Panc1 (cell line): ENCODE results near the gene EWSR1. TPM values are rescaled to one million over a fixed set of nuclear protein-coding genes. Genes with fewer than 3 reads are reported as not detected.

Experiments
- ATAC-seq: fragments of 200-7000 bp; cut with Tn5 transposase; 2 replicates; pipeline ENCODE4 v1.9.1; 2020; ENCODE audit warnings: mild to moderate bottlenecking, moderate library complexity
- BruUV-seq: library from RNA; stranded (reverse); fragments of 400-500 nt; replicated peaks from 2 replicates; lab custom pipeline; 2021; lab: Mats Ljungman, UMichigan
- CTCF ChIA-PET: fragments of 300-600 bp; sonication (Branson Sonifier 250); formaldehyde crosslinking; loops from one replicate; lab custom pipeline; 2022; ENCODE audit warnings: antibody characterized with exemption; lab: Charles Lee
- POLR2A ChIA-PET: fragments of 300-600 bp; sonication (Branson Sonifier 250); formaldehyde crosslinking; loops from one replicate; lab custom pipeline; 2022; ENCODE audit warnings: antibody characterized with exemption; lab: Charles Lee
- DNase-seq: peaks from one replicate; pipeline ENCODE4 v3.0.0-alpha.2; 2010; ENCODE audit warnings: low read depth, low spot score
- H3K27ac ChIP-seq: 2 replicates; pipeline ENCODE4 v1.5.1; 2011; ENCODE audit warnings: mild to moderate bottlenecking, low read length, inconsistent platforms
- H3K27me3 ChIP-seq: fragments of 200-500 bp; sonication (Bioruptor generic); 2 replicates; pipeline ENCODE4 v1.6.0; 2014; ENCODE audit warnings: low read length, inconsistent platforms; ENCODE audit not compliant: control insufficient read depth, insufficient read depth
- H3K36me3 ChIP-seq: fragments of 200-500 bp; sonication (Bioruptor generic); 2 replicates; pipeline ENCODE4 v1.5.1; 2014; ENCODE audit warnings: inconsistent platforms, mild to moderate bottlenecking, low read length, moderate library complexity; ENCODE audit not compliant: control insufficient read depth, insufficient read depth
- H3K4me1 ChIP-seq: 2 replicates; pipeline ENCODE4 v1.5.1; 2011; ENCODE audit warnings: inconsistent platforms, mild to moderate bottlenecking, low read length, moderate library complexity; ENCODE audit not compliant: control insufficient read depth, insufficient read depth
- H3K4me3 ChIP-seq, 2 experiments: 2 replicates each; pipeline ENCODE4 v1.5.1; 2011 to 2012; ENCODE audit warnings: low read depth in 2 of 2, low read length in 2 of 2, mild to moderate bottlenecking in 2 of 2, inconsistent platforms in 1 of 2, moderate library complexity in 1 of 2
- H3K9me3 ChIP-seq: fragments of 200-500 bp; sonication (Bioruptor generic); 2 replicates; pipeline ENCODE4 v1.5.1; 2014; ENCODE audit warnings: low read depth, mild to moderate bottlenecking, inconsistent platforms, low read length, moderate library complexity; ENCODE audit not compliant: control insufficient read depth, insufficient read depth
- POLR2AphosphoS5 ChIP-seq: IDR thresholded peaks from 2 replicates; pipeline ENCODE4 v1.6.1; 2012; ENCODE audit warnings: mild to moderate bottlenecking, low read depth, low read length, moderate library complexity
- SIN3A ChIP-seq: IDR thresholded peaks from 2 replicates; pipeline ENCODE4 v1.6.1; 2012; ENCODE audit warnings: low read depth, mild to moderate bottlenecking, low read length, moderate library complexity, borderline replicate concordance; ENCODE audit not compliant: insufficient read depth
- TCF7L2 ChIP-seq: IDR thresholded peaks from 2 replicates; pipeline ENCODE4 v1.6.1; 2011; ENCODE audit warnings: mild to moderate bottlenecking, low read depth, low read length, inconsistent platforms
- in situ Hi-C: cut with HindIII; loops from 2 replicates; pipeline ENCODE4 v1.10.0; 2016; ENCODE audit warnings: low sequenced_read_pairs, low pct_unique_long_range_greater_than_20kb
- intact Hi-C: fragments of 100-400 bp; cut with micrococcal nuclease; formaldehyde crosslinking; loops from one replicate; pipeline ENCODE4 v1.10.0; 2022; ENCODE audit not compliant: unreplicated experiment
- total RNA-seq: library from RNA; stranded (reverse); gene quantifications from one replicate; pipeline ENCODE4 v1.2.1, GENCODE V29; 2021; ENCODE audit not compliant: unreplicated experiment
- TF ChIP-seq, protein P1 (sequence below): fragments of 450-650 bp; IDR thresholded peaks from 2 replicates; pipeline ENCODE4 v1.5.1; 2017; ENCODE audit warnings: mild to moderate bottlenecking
- TF ChIP-seq, protein P2 (sequence below), 2 experiments: IDR thresholded peaks; 2 replicates each; pipeline ENCODE4 v1.6.1; 2011 to 2012; ENCODE audit warnings: low read depth in 2 of 2, control low read depth in 1 of 2, low read length in 1 of 2, mild to moderate bottlenecking in 1 of 2, moderate library complexity in 1 of 2; ENCODE audit not compliant: insufficient read depth in 1 of 2

The EWSR1 gene
- total RNA-seq, 1 experiment from 2014 or later = 272 TPM

DNA sequence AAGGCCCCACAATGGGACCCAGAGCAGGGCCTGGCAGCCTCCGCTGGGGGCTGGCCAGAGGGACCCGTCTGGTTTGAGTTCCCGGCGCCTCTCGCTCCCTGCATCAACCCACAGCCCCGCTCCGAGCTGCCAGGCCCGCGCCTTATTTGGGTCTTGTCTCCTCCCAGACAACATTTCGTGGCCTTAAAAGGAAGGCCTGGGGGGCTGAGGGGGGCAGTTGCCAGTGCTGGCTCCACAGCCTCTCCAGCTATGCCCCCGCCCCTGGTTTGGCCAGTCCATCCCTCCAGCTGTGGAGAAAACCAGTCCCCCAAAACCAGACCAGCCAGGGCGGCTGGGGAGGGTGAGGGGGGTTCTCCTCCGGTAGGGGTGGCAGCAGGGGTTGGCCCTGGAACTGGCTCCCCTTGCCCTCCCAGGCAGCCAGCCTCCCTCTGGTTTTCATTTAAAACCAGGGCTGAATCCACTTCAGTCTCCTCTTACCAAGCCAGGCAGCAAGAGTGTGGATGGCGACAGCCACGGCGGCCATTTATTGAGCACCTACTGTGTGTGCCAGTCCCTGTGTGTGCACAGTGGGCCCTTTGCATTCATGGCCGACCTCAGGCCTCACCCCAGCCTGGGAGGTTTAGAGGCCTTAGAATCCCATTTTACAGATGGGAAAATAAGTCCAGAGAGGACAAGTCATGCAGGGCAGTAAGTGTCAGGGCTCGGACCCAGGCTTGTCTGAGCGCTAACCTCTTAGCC, 43.8 kb upstream of the EWSR1 start:
- Histone ChIP-seq H3K4me1 (peaks cover 8% of the 10 kb centered on the region), H3K27ac (no peak overlapping the region), H3K9me3 (no peaks in the 10 kb centered on the region), H3K36me3 (no peaks in the 10 kb centered on the region), H3K4me3 (no peak overlapping the region), H3K27me3 (no peaks in the 10 kb centered on the region)
- BruUV-seq = no TSS peak
- ATAC-seq = no peak
- POLR2A ChIA-PET = no interaction called here
- TF ChIP-seq, protein P1, sequence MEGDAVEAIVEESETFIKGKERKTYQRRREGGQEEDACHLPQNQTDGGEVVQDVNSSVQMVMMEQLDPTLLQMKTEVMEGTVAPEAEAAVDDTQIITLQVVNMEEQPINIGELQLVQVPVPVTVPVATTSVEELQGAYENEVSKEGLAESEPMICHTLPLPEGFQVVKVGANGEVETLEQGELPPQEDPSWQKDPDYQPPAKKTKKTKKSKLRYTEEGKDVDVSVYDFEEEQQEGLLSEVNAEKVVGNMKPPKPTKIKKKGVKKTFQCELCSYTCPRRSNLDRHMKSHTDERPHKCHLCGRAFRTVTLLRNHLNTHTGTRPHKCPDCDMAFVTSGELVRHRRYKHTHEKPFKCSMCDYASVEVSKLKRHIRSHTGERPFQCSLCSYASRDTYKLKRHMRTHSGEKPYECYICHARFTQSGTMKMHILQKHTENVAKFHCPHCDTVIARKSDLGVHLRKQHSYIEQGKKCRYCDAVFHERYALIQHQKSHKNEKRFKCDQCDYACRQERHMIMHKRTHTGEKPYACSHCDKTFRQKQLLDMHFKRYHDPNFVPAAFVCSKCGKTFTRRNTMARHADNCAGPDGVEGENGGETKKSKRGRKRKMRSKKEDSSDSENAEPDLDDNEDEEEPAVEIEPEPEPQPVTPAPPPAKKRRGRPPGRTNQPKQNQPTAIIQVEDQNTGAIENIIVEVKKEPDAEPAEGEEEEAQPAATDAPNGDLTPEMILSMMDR = no peak
- TF ChIP-seq, protein P2, sequence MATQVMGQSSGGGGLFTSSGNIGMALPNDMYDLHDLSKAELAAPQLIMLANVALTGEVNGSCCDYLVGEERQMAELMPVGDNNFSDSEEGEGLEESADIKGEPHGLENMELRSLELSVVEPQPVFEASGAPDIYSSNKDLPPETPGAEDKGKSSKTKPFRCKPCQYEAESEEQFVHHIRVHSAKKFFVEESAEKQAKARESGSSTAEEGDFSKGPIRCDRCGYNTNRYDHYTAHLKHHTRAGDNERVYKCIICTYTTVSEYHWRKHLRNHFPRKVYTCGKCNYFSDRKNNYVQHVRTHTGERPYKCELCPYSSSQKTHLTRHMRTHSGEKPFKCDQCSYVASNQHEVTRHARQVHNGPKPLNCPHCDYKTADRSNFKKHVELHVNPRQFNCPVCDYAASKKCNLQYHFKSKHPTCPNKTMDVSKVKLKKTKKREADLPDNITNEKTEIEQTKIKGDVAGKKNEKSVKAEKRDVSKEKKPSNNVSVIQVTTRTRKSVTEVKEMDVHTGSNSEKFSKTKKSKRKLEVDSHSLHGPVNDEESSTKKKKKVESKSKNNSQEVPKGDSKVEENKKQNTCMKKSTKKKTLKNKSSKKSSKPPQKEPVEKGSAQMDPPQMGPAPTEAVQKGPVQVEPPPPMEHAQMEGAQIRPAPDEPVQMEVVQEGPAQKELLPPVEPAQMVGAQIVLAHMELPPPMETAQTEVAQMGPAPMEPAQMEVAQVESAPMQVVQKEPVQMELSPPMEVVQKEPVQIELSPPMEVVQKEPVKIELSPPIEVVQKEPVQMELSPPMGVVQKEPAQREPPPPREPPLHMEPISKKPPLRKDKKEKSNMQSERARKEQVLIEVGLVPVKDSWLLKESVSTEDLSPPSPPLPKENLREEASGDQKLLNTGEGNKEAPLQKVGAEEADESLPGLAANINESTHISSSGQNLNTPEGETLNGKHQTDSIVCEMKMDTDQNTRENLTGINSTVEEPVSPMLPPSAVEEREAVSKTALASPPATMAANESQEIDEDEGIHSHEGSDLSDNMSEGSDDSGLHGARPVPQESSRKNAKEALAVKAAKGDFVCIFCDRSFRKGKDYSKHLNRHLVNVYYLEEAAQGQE (IDR thresholded peaks at IDR 0.05; ENCODE audit: insufficient read depth in 1 of 2, low read depth in 2 of 2, low read length in 1 of 2) = no peak
- TF ChIP-seq SIN3A = no peak
- TF ChIP-seq TCF7L2 = no peak
- no peak for TF ChIP-seq POLR2AphosphoS5
- in situ Hi-C loops = no loop called here
- CTCF ChIA-PET = no interaction called here
- no peak for DNase-seq
- intact Hi-C loops = no loop called here

DNA sequence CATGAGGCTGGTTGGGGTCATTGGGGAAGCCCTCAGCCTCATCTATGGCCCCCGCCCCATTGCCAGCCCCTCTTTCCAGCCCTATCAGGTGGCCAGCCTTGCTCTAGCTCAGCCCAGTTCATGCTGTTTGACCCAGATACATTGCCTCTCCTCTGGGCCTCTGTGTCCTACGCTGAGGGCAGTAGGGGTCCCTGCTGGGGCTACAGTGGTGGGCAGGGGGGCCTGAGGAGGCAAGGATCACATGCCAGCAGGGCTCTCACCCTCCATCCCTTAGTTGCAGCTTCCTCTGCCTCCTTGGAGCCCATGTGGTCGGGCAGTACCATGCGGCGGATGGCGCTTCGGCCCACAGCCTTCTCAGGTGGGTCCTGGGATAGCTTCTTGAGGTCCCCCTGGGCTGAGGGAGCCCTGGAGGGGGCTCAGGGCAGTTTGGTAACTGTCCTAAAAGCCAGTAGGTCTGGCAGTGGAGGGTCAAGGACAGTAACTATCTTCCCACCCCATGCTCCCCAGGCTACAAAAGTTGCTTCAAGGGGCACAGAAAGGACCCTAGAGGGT, 43.1 kb upstream of the EWSR1 start:
- ChIA-PET CTCF (no interaction called here), POLR2A (no interaction called here)
- TF ChIP-seq TCF7L2 (no peak), POLR2AphosphoS5 (no peak), SIN3A (no peak)
- TF ChIP-seq, protein P2 (IDR thresholded peaks at IDR 0.05; ENCODE audit: insufficient read depth in 1 of 2, low read depth in 2 of 2, low read length in 1 of 2) = no peak
- TF ChIP-seq, protein P1 = no peak
- BruUV-seq = no TSS peak
- Histone ChIP-seq H3K9me3 (no peaks in the 10 kb centered on the region), H3K4me3 (no peak overlapping the region), H3K36me3 (no peaks in the 10 kb centered on the region), H3K27ac (no peak overlapping the region), H3K4me1 (peaks cover 7% of the 10 kb centered on the region), H3K27me3 (no peaks in the 10 kb centered on the region)
- in situ Hi-C loops = no loop called here
- intact Hi-C loops = no loop called here
- ATAC-seq = no peak
- no peak for DNase-seq
